Keratinocyte (primary cell): ENCODE data around the gene VASN. TPM values are rescaled to one million over a fixed set of nuclear protein-coding genes. Genes with fewer than 3 reads are reported as not detected.

Experiments
- DNase-seq: peaks from one replicate; pipeline ENCODE4 v3.0.0-alpha.2; 2011; ENCODE audit warnings: low read depth, missing footprints, low spot score
- FAIRE-seq: peaks from 2 replicates; lab custom pipeline; 2011; peaks lifted over from hg19 to GRCh38; lab: Jason Lieb, UNC
- H2AFZ ChIP-seq: 2 replicates; pipeline ENCODE4 v1.6.0; 2012; ENCODE audit warnings: low read length, control low read depth, inconsistent platforms; ENCODE audit not compliant: control insufficient read depth
- H3K27ac ChIP-seq: 2 replicates; pipeline ENCODE4 v1.5.1; 2011; ENCODE audit warnings: low read length; ENCODE audit not compliant: control insufficient read depth, insufficient read depth
- H3K27me3 ChIP-seq: 3 replicates; pipeline ENCODE4 v1.6.0; 2011; ENCODE audit warnings: low read length; ENCODE audit not compliant: control insufficient read depth, insufficient read depth; ENCODE audit errors: extremely low read depth
- H3K36me3 ChIP-seq, 2 experiments: 2 replicates in 1 of 2; 3 replicates in 1 of 2; pipeline ENCODE4 v1.5.1; 2011; ENCODE audit warnings: low read length in 2 of 2, mild to moderate bottlenecking in 1 of 2; ENCODE audit not compliant: control insufficient read depth in 2 of 2, insufficient read depth in 2 of 2; ENCODE audit errors: extremely low read depth in 1 of 2
- H3K4me1 ChIP-seq: 3 replicates; pipeline ENCODE4 v1.5.1; 2011; ENCODE audit warnings: low read length; ENCODE audit not compliant: control insufficient read depth, insufficient read depth; ENCODE audit errors: extremely low read depth
- H3K4me2 ChIP-seq: 3 replicates; pipeline ENCODE4 v1.6.0; 2011; ENCODE audit warnings: low read depth, low read length; ENCODE audit not compliant: control insufficient read depth, insufficient read depth; ENCODE audit errors: extremely low read depth
- H3K4me3 ChIP-seq, 3 experiments: fragments of 200-600 bp in 1 of 3; sonication (generic) in 1 of 3; 2 replicates in 2 of 3; 3 replicates in 1 of 3; pipeline ENCODE4 v1.5.1; 2011 to 2016; ENCODE audit warnings: low read length in 3 of 3, mild to moderate bottlenecking in 3 of 3, control low read depth in 2 of 3, inconsistent platforms in 1 of 3, low read depth in 1 of 3, mixed read lengths in 1 of 3, mixed run types in 1 of 3, moderate library complexity in 1 of 3; ENCODE audit not compliant: control insufficient read depth in 2 of 3, insufficient read depth in 2 of 3; ENCODE audit errors: extremely low read depth in 1 of 3
- H3K79me2 ChIP-seq: 2 replicates; pipeline ENCODE4 v1.6.0; 2012; ENCODE audit warnings: low read length; ENCODE audit not compliant: control insufficient read depth, insufficient read depth
- H3K9ac ChIP-seq: 3 replicates; pipeline ENCODE4 v1.6.0; 2011; ENCODE audit warnings: low read length; ENCODE audit not compliant: control insufficient read depth, insufficient read depth; ENCODE audit errors: extremely low read depth
- H3K9me1 ChIP-seq: 3 replicates; pipeline ENCODE4 v1.6.0; 2011; ENCODE audit warnings: low read length; ENCODE audit not compliant: control insufficient read depth, insufficient read depth; ENCODE audit errors: extremely low read depth
- H3K9me3 ChIP-seq: 2 replicates; pipeline ENCODE4 v1.5.1; 2012; ENCODE audit warnings: low read depth, low read length; ENCODE audit not compliant: control insufficient read depth
- H4K20me1 ChIP-seq: 3 replicates; pipeline ENCODE4 v1.6.0; 2011; ENCODE audit warnings: low read length; ENCODE audit not compliant: control insufficient read depth, insufficient read depth; ENCODE audit errors: extremely low read depth
- CTCF ChIP-seq, 3 experiments: IDR thresholded peaks in 1 of 3; conservative IDR thresholded peaks in 1 of 3; optimal IDR thresholded peaks in 1 of 3; 2 replicates in 2 of 3; 3 replicates in 1 of 3; pipeline versions ENCODE3 to v1.5.1; 2011; ENCODE audit warnings: low read length in 3 of 3, mild to moderate bottlenecking in 3 of 3, moderate library complexity in 2 of 3, control low read depth in 1 of 3, inconsistent platforms in 1 of 3; ENCODE audit not compliant: insufficient read depth in 2 of 3; ENCODE audit errors: extremely low read depth in 1 of 3
- EZH2 ChIP-seq: IDR thresholded peaks from one replicate; pipeline ENCODE4 v1.6.1; 2012; ENCODE audit warnings: inconsistent platforms, mild to moderate bottlenecking, low read length, moderate library complexity
- dilution Hi-C: fragments of 300-500 bp; cut with MboI; formaldehyde crosslinking; loops from one replicate; pipeline ENCODE4 v1.7.0; 2020; ENCODE audit warnings: low sequenced_read_pairs; ENCODE audit not compliant: extremely low pct_ligation_motif_present
- polyA plus RNA-seq, 5 experiments: library from polyadenylated mRNA; depleted of rRNA in 3 of 5; stranded (reverse) in 3 of 5; stranded (forward) in 1 of 5; unstranded in 1 of 5; fragments of >200 nt; gene quantifications; 1 replicate in 1 of 5; 2 replicates in 3 of 5; 3 replicates in 1 of 5; pipeline versions ENCODE4 v1.2.1 to v1.2.3, GENCODE V29; 2011 to 2012; ENCODE audit warnings: missing spikeins in 2 of 5, low read depth in 1 of 5, low replicate concordance in 1 of 5

The VASN gene
- polyA plus RNA-seq, 1 donor (not counting 4 experiments of a cell fraction or from before 2014, with no cell fraction given) = 0.37 TPM

- Histone ChIP-seq H3K4me2 (no peak overlapping the region), H3K27ac (no peak overlapping the region), H3K79me2 (no peaks in the 10 kb centered on the region), H3K9me1 (no peaks in the 10 kb centered on the region), H3K4me3 (no peak overlapping the region), H4K20me1 (no peaks in the 10 kb centered on the region), H3K27me3 (no peaks in the 10 kb centered on the region), H3K9ac (no peak overlapping the region), H3K9me3 (no peaks in the 10 kb centered on the region), H3K4me1 (no peaks in the 10 kb centered on the region), H2AFZ (no peak overlapping the region), H3K36me3 (peaks cover 11 to 13% of the 10 kb centered on the region in 2 experiments)
- dilution Hi-C loops = no loop called here
- FAIRE-seq (no peak), DNase-seq (no peak)
- no peak for TF ChIP-seq CTCF (optimal IDR thresholded peaks at IDR 0.05 in 1 of 3, IDR thresholded peaks at IDR 0.05 in 1 of 3, conservative IDR thresholded peaks at IDR 0.05 in 1 of 3; ENCODE audit: extremely low read depth in 1 of 3, insufficient read depth in 2 of 3, low read length in 3 of 3)
- TF ChIP-seq EZH2 = no peak
Observed at GRCh38 chr16:4382795-4383357, 11.2 kb downstream of the VASN start.

DNA sequence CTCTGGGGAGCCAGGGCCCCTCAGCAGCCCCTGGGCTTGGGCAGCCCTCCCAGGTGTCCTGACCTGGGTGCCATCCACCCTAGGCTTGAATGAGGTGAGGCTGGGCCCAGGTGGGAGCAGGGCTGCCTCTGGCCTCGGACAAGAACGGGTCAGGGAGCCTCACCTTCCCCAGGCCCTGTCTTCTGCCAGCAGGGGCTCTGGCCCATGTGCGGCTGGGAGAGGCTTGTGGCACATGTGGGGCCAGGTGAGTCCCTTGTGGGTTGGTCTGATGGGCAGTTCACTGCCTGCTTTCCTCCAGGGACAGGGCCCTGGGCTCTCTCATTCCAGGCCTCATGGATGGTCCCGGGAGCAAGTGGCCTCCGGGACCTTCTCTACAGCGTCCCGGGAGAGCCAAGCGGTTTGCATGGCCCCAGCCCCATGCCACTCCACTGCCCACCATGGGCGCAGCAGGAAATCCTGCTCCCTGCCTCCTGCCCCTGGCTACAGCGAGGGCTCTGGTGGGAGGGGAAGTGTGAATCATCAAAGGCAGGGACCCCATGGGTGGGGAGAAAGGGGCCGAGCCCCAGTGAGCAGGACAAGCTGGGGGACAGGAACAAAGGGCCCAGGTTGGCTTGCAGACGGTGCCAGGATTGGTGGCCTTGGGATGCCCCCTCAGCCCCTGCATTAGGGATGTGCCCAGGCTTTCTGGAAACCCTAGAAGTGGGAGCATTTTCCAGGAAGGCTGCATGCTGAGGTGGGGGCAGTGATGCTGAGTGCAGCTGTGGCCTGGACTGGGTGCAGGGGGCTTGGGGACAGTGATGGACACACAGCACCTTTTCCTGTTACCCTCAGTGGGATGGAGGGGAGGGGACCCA, 12.2 kb downstream of the VASN start:
- Histone ChIP-seq H3K27me3 (no peaks in the 10 kb centered on the region), H3K4me1 (no peaks in the 10 kb centered on the region), H2AFZ (no peak overlapping the region), H3K4me3 (no peak overlapping the region), H3K4me2 (no peak overlapping the region), H3K36me3 (peaks cover 14% of the 10 kb centered on the region in 2 experiments), H3K9me3 (no peaks in the 10 kb centered on the region), H3K79me2 (no peaks in the 10 kb centered on the region), H3K9ac (no peak overlapping the region), H3K9me1 (no peaks in the 10 kb centered on the region), H4K20me1 (peaks cover 3% of the 10 kb centered on the region), H3K27ac (no peak overlapping the region)
- TF ChIP-seq EZH2 (no peak), CTCF (optimal IDR thresholded peaks at IDR 0.05 in 1 of 3, IDR thresholded peaks at IDR 0.05 in 1 of 3, conservative IDR thresholded peaks at IDR 0.05 in 1 of 3; ENCODE audit: extremely low read depth in 1 of 3, insufficient read depth in 2 of 3, low read length in 3 of 3) (no peak)
- DNase-seq (no peak), FAIRE-seq (no peak)
- dilution Hi-C loops = no loop called here
